Kidney tubule cell (primary cell): ENCODE measurements around the gene SFMBT1.

Source experiments
- DNase-seq: peaks from one replicate; pipeline ENCODE4 v3.0.0-alpha.2; 2018; ENCODE audit warnings: low spot score

Gene SFMBT1

GRCh38 chr3:52886049-52886730 is 159.7 kb downstream of the SFMBT1 start:
- DNase-seq, result no peak

- DNase-seq, result no peak
Observed at GRCh38 chr3:52882377-52882776, 163.5 kb downstream of the SFMBT1 start.

- no peak for DNase-seq
Observed at GRCh38 chr3:52881871-52882270, 164.0 kb downstream of the SFMBT1 start.

- no peak for DNase-seq
Observed at GRCh38 chr3:52880474-52880873, 165.4 kb downstream of the SFMBT1 start.

GRCh38 chr3:52880047-52880446 is 165.8 kb downstream of the SFMBT1 start:
- no peak for DNase-seq

- no peak for DNase-seq
Observed at GRCh38 chr3:52879581-52879980, 166.3 kb downstream of the SFMBT1 start.

GRCh38 chr3:52879090-52879489 is 166.8 kb downstream of the SFMBT1 start:
- DNase-seq, result no peak

- no peak for DNase-seq
Observed at GRCh38 chr3:52877085-52877484, 168.8 kb downstream of the SFMBT1 start.

- DNase-seq, result no peak
Observed at GRCh38 chr3:52874864-52875587, 170.8 kb downstream of the SFMBT1 start.

GRCh38 chr3:52874160-52874701 is 171.6 kb downstream of the SFMBT1 start:
- no peak for DNase-seq

GRCh38 chr3:52873433-52874159 is 172.3 kb downstream of the SFMBT1 start:
- no peak for DNase-seq

- DNase-seq, result no peak
Observed at GRCh38 chr3:52872245-52872644, 173.6 kb downstream of the SFMBT1 start.

GRCh38 chr3:52871761-52872160 is 174.1 kb downstream of the SFMBT1 start:
- no peak for DNase-seq

- DNase-seq, result no peak
Observed at GRCh38 chr3:52870471-52870870, 175.4 kb downstream of the SFMBT1 start.

GRCh38 chr3:52866427-52866826 is 179.4 kb downstream of the SFMBT1 start:
- no peak for DNase-seq

- DNase-seq, result no peak
Observed at GRCh38 chr3:52865994-52866393, 179.9 kb downstream of the SFMBT1 start.

GRCh38 chr3:52860424-52860768 is 185.5 kb downstream of the SFMBT1 start:
- DNase-seq, result no peak

- DNase-seq, result no peak
Observed at GRCh38 chr3:52859686-52860423, 186.0 kb downstream of the SFMBT1 start.

- no peak for DNase-seq
Observed at GRCh38 chr3:52857864-52858263, 188.0 kb downstream of the SFMBT1 start.

- DNase-seq, result no peak
Observed at GRCh38 chr3:52857133-52857532, 188.7 kb downstream of the SFMBT1 start.

- no peak for DNase-seq
Observed at GRCh38 chr3:52856666-52857065, 189.2 kb downstream of the SFMBT1 start.

GRCh38 chr3:52854013-52854412 is 191.9 kb downstream of the SFMBT1 start:
- DNase-seq, result no peak
